A549 (cell line): ENCODE results near the gene DST.

ENCODE experiments used
- CEBPB ChIP-seq, 2 experiments: fragments of >200 bp in 1 of 2; sonication (Bioruptor Twin) in 1 of 2; formaldehyde crosslinking in 1 of 2; IDR thresholded peaks; 2 replicates each; pipeline ENCODE4 v1.6.1; 2012 to 2016
- CHD2 ChIP-seq: fragments of 150-350 bp; IDR thresholded peaks from 2 replicates; pipeline ENCODE4 v1.6.1; 2014; ENCODE audit warnings: low read length; ENCODE audit not compliant: partially characterized antibody
- CTCF ChIP-seq: fragments of >200 bp; sonication (Bioruptor Twin); formaldehyde crosslinking; IDR thresholded peaks from 3 replicates; pipeline ENCODE4 v1.5.1; 2016
- EP300 ChIP-seq, 2 experiments: fragments of >200 bp; sonication (Bioruptor Twin); formaldehyde crosslinking; IDR thresholded peaks; 2 replicates in 1 of 2; 3 replicates in 1 of 2; pipeline ENCODE4 v1.6.1; 2016 to 2017
- GATA3 ChIP-seq: IDR thresholded peaks from 2 replicates; pipeline ENCODE4 v1.6.1; 2012; ENCODE audit warnings: borderline replicate concordance
- JUNB ChIP-seq: fragments of >200 bp; sonication (Bioruptor Twin); formaldehyde crosslinking; IDR thresholded peaks from 2 replicates; pipeline ENCODE4 v1.6.1; 2016
- MYC ChIP-seq: IDR thresholded peaks from 2 replicates; pipeline ENCODE4 v1.6.1; 2012; ENCODE audit warnings: mild to moderate bottlenecking, inconsistent platforms, low read length, improper control_type of control experiment, borderline replicate concordance
- POLR2A ChIP-seq: IDR thresholded peaks from 2 replicates; pipeline ENCODE4 v1.6.1; 2012; ENCODE audit warnings: mild to moderate bottlenecking, low read length
- POLR2AphosphoS2 ChIP-seq: conservative IDR thresholded peaks from 2 replicates; pipeline ENCODE4 v1.6.1; 2012; ENCODE audit warnings: low read length, improper control_type of control experiment, inconsistent platforms
- REST ChIP-seq: fragments of 200-600 bp; sonication (generic); IDR thresholded peaks from 2 replicates; pipeline ENCODE4 v1.6.1; 2016; ENCODE audit warnings: antibody characterized with exemption, mild to moderate bottlenecking, moderate library complexity
- ZSCAN20 ChIP-seq: fragments of 250-450 bp; sonication (Bioruptor Pico); IDR thresholded peaks from 2 replicates; pipeline ENCODE4 v1.8.0; 2022; ENCODE audit warnings: mild to moderate bottlenecking, moderate library complexity

- TF ChIP-seq REST (no peak), CTCF (no peak), POLR2A (no peak), CEBPB (IDR thresholded peaks at IDR 0.05) (no peak), POLR2AphosphoS2 (no peak), JUNB (no peak), MYC (no peak), GATA3 (no peak), EP300 (IDR thresholded peaks at IDR 0.05) (no peak), ZSCAN20 (CRISPR knock-in tag) (no peak), CHD2 (no peak)
Observed at GRCh38 chr6:56475736-56476457, 166.8 kb downstream of the DST start.
